GM11168 (cell line): Measurements from ENCODE around the gene KRTAP20-3.

Experiments
- in situ Hi-C: fragments of 300-500 bp; cut with MboI; formaldehyde crosslinking; loops from one replicate; pipeline ENCODE4 v1.12.0; 2022; ENCODE audit warnings: low sequenced_read_pairs; ENCODE audit not compliant: unreplicated experiment

KRTAP20-3 gene

GRCh38 chr21:30642564-30642963 lies at the start of gene KRTAP20-3:
KRTAP20-3 (plus strand) TSS chr21:30642864.
- in situ Hi-C loops = no loop called here

GRCh38 chr21:30598802-30599201 lies 43.9 kb upstream of the KRTAP20-3 start, which contains the start of gene KRTAP6-2:
KRTAP6-2 (minus strand) TSS chr21:30598902; CDS start chr21:30598874, 28 bp downstream.
- in situ Hi-C loops = no loop called here

- in situ Hi-C loops = no loop called here
Observed at GRCh38 chr21:30600787-30601186, 41.9 kb upstream of the KRTAP20-3 start, which contains the start of gene KRTAP22-1. KRTAP22-1 (plus strand) TSS chr21:30601087.

GRCh38 chr21:30605968-30606367 lies 36.7 kb upstream of the KRTAP20-3 start:
- in situ Hi-C loops = no loop called here

- in situ Hi-C loops = no loop called here
Observed at GRCh38 chr21:30612132-30612531, 30.5 kb upstream of the KRTAP20-3 start.

GRCh38 chr21:30613836-30614235 lies 28.8 kb upstream of the KRTAP20-3 start, which contains the start of gene KRTAP6-1:
KRTAP6-1 (minus strand) TSS chr21:30613930; CDS start chr21:30613904, 26 bp downstream.
- in situ Hi-C loops = no loop called here

- in situ Hi-C loops = no loop called here
Observed at GRCh38 chr21:30615199-30615598, 27.5 kb upstream of the KRTAP20-3 start.

- in situ Hi-C loops = no loop called here
Observed at GRCh38 chr21:30616125-30616524, 26.5 kb upstream of the KRTAP20-3 start, which contains the start of gene KRTAP20-1. KRTAP20-1 (plus strand) TSS chr21:30616425; CDS start chr21:30616455, 30 bp downstream.

- in situ Hi-C loops = no loop called here
Observed at GRCh38 chr21:30620080-30620479, 22.6 kb upstream of the KRTAP20-3 start.

- in situ Hi-C loops = no loop called here
Observed at GRCh38 chr21:30620522-30620921, 22.1 kb upstream of the KRTAP20-3 start, which contains the start of gene KRTAP20-4. KRTAP20-4 (plus strand) TSS chr21:30620627.

- in situ Hi-C loops = no loop called here
Observed at GRCh38 chr21:30623362-30623761, 19.3 kb upstream of the KRTAP20-3 start.

GRCh38 chr21:30625449-30626165 lies 17.1 kb upstream of the KRTAP20-3 start:
- in situ Hi-C loops = no loop called here

- in situ Hi-C loops = no loop called here
Observed at GRCh38 chr21:30628109-30628508, 14.6 kb upstream of the KRTAP20-3 start.

- in situ Hi-C loops = no loop called here
Observed at GRCh38 chr21:30629200-30629599, 13.5 kb upstream of the KRTAP20-3 start.

GRCh38 chr21:30634906-30635305 lies 7.8 kb upstream of the KRTAP20-3 start, which contains the start of gene KRTAP20-2:
KRTAP20-2 (plus strand) TSS chr21:30635206; CDS start chr21:30635264, 58 bp downstream.
- in situ Hi-C loops = no loop called here

GRCh38 chr21:30638686-30639085 lies 4.0 kb upstream of the KRTAP20-3 start:
- in situ Hi-C loops = no loop called here

- in situ Hi-C loops = no loop called here
Observed at GRCh38 chr21:30646904-30647414, 4.3 kb downstream of the KRTAP20-3 start.

GRCh38 chr21:30652891-30653290 lies 10.2 kb downstream of the KRTAP20-3 start:
- in situ Hi-C loops = no loop called here

GRCh38 chr21:30668776-30669175 lies 26.1 kb downstream of the KRTAP20-3 start:
- in situ Hi-C loops = no loop called here

GRCh38 chr21:30672985-30673650 lies 30.5 kb downstream of the KRTAP20-3 start:
- in situ Hi-C loops = no loop called here

GRCh38 chr21:30674312-30674711 lies 31.6 kb downstream of the KRTAP20-3 start:
- in situ Hi-C loops = no loop called here
